ENCODE measurements around the gene COL1A2. TPM values are rescaled to one million over a fixed set of nuclear protein-coding genes. Genes with fewer than 3 reads are reported as not detected.

Gene COL1A2
- total and polyA plus RNA-seq, 2 of the 13 experiments (the other 11 are each of a cell fraction or from before 2014, with no cell fraction given): not detected

DNA sequence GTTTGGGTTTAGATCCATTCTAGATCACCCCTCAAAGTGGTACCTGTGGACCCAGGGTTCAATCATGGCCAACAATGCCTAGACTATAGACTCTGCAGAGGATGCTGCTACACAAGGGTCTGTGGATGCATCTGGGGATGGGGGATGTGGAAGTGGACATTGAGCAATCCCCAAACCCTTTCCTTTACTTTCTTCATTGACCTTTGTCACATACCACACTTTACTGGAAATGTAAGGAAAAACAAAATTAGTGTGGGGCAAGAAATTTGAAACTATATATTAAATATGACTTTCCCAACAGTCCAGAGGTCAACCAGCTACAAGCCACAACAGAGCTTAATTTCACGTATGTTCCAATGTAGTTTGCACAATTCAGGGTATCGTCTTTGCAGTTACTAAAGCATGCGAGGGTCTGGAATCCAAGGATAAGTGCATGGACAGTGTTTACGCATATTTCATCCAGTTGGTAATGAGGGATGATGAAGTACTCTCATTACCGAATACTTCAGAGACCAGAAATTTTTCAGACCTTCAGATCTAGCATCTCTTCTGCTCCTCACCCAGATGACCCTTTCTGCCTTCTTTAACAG, 81.7 kb downstream of the COL1A2 start (continued):
- TF ChIP-seq, protein P1, sequence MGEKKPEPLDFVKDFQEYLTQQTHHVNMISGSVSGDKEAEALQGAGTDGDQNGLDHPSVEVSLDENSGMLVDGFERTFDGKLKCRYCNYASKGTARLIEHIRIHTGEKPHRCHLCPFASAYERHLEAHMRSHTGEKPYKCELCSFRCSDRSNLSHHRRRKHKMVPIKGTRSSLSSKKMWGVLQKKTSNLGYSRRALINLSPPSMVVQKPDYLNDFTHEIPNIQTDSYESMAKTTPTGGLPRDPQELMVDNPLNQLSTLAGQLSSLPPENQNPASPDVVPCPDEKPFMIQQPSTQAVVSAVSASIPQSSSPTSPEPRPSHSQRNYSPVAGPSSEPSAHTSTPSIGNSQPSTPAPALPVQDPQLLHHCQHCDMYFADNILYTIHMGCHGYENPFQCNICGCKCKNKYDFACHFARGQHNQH (CRISPR knock-in tag; IDR thresholded peaks at IDR 0.05): no peak
- no peak for TF ChIP-seq ZNF121 (CRISPR knock-in tag; IDR thresholded peaks at IDR 0.05)
- peak; percentile 52; the same call in 1 of the 2 replicates for TF ChIP-seq ZNF281 (CRISPR knock-in tag; IDR thresholded peaks at IDR 0.05; ENCODE audit: borderline replicate concordance)
- no peak for TF ChIP-seq ZSCAN20 (CRISPR knock-in tag; IDR thresholded peaks at IDR 0.05; ENCODE audit: borderline replicate concordance)
- TF ChIP-seq SALL1 (CRISPR knock-in tag; IDR thresholded peaks at IDR 0.05): no peak
- TF ChIP-seq ZMAT3 (CRISPR knock-in tag; conservative IDR thresholded peaks at IDR 0.05): no peak
- TF ChIP-seq GFI1 (CRISPR knock-in tag; IDR thresholded peaks at IDR 0.05; ENCODE audit: borderline replicate concordance): no peak
- peak; percentile 57 for TF ChIP-seq HNF4A (CRISPR knock-in tag; IDR thresholded peaks at IDR 0.05)
- 0 out of 2 replicates have a peak, but pooled peaks have one; percentile 19 for TF ChIP-seq PAXIP1 (CRISPR knock-in tag; conservative IDR thresholded peaks at IDR 0.05)
- TF ChIP-seq PPARG (CRISPR knock-in tag; conservative IDR thresholded peaks at IDR 0.05): no peak
- TF ChIP-seq ZNF572 (CRISPR knock-in tag; IDR thresholded peaks at IDR 0.05): no peak
- TF ChIP-seq ZNF569 (CRISPR knock-in tag; IDR thresholded peaks at IDR 0.05; ENCODE audit: borderline replicate concordance): no peak
- TF ChIP-seq GLMP (CRISPR knock-in tag; IDR thresholded peaks at IDR 0.05; ENCODE audit: borderline replicate concordance): no peak
- TF ChIP-seq TBP (CRISPR knock-in tag; IDR thresholded peaks at IDR 0.05): no peak
- TF ChIP-seq, protein P2, sequence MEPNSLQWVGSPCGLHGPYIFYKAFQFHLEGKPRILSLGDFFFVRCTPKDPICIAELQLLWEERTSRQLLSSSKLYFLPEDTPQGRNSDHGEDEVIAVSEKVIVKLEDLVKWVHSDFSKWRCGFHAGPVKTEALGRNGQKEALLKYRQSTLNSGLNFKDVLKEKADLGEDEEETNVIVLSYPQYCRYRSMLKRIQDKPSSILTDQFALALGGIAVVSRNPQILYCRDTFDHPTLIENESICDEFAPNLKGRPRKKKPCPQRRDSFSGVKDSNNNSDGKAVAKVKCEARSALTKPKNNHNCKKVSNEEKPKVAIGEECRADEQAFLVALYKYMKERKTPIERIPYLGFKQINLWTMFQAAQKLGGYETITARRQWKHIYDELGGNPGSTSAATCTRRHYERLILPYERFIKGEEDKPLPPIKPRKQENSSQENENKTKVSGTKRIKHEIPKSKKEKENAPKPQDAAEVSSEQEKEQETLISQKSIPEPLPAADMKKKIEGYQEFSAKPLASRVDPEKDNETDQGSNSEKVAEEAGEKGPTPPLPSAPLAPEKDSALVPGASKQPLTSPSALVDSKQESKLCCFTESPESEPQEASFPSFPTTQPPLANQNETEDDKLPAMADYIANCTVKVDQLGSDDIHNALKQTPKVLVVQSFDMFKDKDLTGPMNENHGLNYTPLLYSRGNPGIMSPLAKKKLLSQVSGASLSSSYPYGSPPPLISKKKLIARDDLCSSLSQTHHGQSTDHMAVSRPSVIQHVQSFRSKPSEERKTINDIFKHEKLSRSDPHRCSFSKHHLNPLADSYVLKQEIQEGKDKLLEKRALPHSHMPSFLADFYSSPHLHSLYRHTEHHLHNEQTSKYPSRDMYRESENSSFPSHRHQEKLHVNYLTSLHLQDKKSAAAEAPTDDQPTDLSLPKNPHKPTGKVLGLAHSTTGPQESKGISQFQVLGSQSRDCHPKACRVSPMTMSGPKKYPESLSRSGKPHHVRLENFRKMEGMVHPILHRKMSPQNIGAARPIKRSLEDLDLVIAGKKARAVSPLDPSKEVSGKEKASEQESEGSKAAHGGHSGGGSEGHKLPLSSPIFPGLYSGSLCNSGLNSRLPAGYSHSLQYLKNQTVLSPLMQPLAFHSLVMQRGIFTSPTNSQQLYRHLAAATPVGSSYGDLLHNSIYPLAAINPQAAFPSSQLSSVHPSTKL (CRISPR knock-in tag; IDR thresholded peaks at IDR 0.05): peak; percentile 37; the same call in 1 of the 2 replicates
- no peak for TF ChIP-seq ARID2 (CRISPR knock-in tag; IDR thresholded peaks at IDR 0.05; ENCODE audit: borderline replicate concordance)
- TF ChIP-seq ZNF616 (CRISPR knock-in tag; IDR thresholded peaks at IDR 0.05; ENCODE audit: low read depth): no peak
